K562 (cell line): ENCODE data around the gene CARMIL1. TPM values are rescaled to one million over a fixed set of nuclear protein-coding genes. Genes with fewer than 3 reads are reported as not detected.

ENCODE experiments used
- ASH1L ChIP-seq: fragments of 450-650 bp; IDR thresholded peaks from 2 replicates; pipeline ENCODE4 v1.6.1; 2018; ENCODE audit warnings: borderline replicate concordance, mild to moderate bottlenecking, low read depth; ENCODE audit not compliant: partially characterized antibody
- CBFA2T3 ChIP-seq: fragments of 450-650 bp; IDR thresholded peaks from 2 replicates; pipeline ENCODE4 v1.6.1; 2017
- CC2D1A ChIP-seq: fragments of 450-650 bp; IDR thresholded peaks from 2 replicates; pipeline ENCODE4 v1.6.1; 2017; ENCODE audit warnings: mild to moderate bottlenecking
- EP300 ChIP-seq: IDR thresholded peaks from 2 replicates; pipeline ENCODE4 v1.6.1; 2012; ENCODE audit warnings: low read length, improper control_type of control experiment
- GTF2F1 ChIP-seq: IDR thresholded peaks from 2 replicates; pipeline ENCODE4 v1.6.1; 2011; ENCODE audit warnings: low read depth, low read length, improper control_type of control experiment
- HNRNPUL1 ChIP-seq: fragments of 200-400 bp; formaldehyde crosslinking; IDR thresholded peaks from 2 replicates; pipeline ENCODE4 v1.6.1; 2017; ENCODE audit warnings: low read length
- MAFK ChIP-seq: IDR thresholded peaks from 2 replicates; pipeline ENCODE4 v1.6.1; 2011; ENCODE audit warnings: low read length, improper control_type of control experiment
- MAZ ChIP-seq, 2 experiments: fragments of 450-650 bp in 1 of 2; sonication (generic) in 1 of 2; formaldehyde crosslinking; IDR thresholded peaks in 1 of 2; conservative IDR thresholded peaks in 1 of 2; 2 replicates each; pipeline versions ENCODE4 v1.4.0 to v1.5.0; 2020; ENCODE audit warnings: mild to moderate bottlenecking in 1 of 2, missing genetic modification reagents in 1 of 2
- NCOA2 ChIP-seq, 2 experiments: fragments of 450-650 bp; IDR thresholded peaks; 2 replicates each; pipeline ENCODE4 v1.6.1; 2018; ENCODE audit warnings: mild to moderate bottlenecking in 2 of 2, moderate library complexity in 1 of 2; ENCODE audit not compliant: partially characterized antibody in 2 of 2
- NFATC3 ChIP-seq: fragments of 450-650 bp; IDR thresholded peaks from 2 replicates; pipeline ENCODE4 v1.6.1; 2017; ENCODE audit warnings: mild to moderate bottlenecking
- PHF20 ChIP-seq: fragments of 450-650 bp; IDR thresholded peaks from 2 replicates; pipeline ENCODE4 v1.6.1; 2018; ENCODE audit not compliant: partially characterized antibody
- POLR2G ChIP-seq: fragments of 200-400 bp; formaldehyde crosslinking; IDR thresholded peaks from 2 replicates; pipeline ENCODE4 v1.6.1; 2017; ENCODE audit warnings: low read depth, mild to moderate bottlenecking, antibody characterized with exemption, low read length, moderate library complexity
- RBM39 ChIP-seq: fragments of 200-400 bp; formaldehyde crosslinking; optimal IDR thresholded peaks from 2 replicates; pipeline ENCODE3; 2018; ENCODE audit warnings: low read depth, low read length
- SMARCC2 ChIP-seq: fragments of 450-650 bp; IDR thresholded peaks from 2 replicates; pipeline ENCODE4 v1.6.1; 2017; ENCODE audit warnings: antibody characterized with exemption, moderate library complexity, mild to moderate bottlenecking, low read depth
- TEAD4 ChIP-seq, 2 experiments: sonication (generic) in 1 of 2; formaldehyde crosslinking in 1 of 2; IDR thresholded peaks; 2 replicates each; pipeline versions ENCODE4 v1.6.1 to v1.8.0; 2012 to 2022; ENCODE audit warnings: borderline replicate concordance in 1 of 2, inconsistent platforms in 1 of 2, low read length in 1 of 2, mild to moderate bottlenecking in 1 of 2, missing genetic modification reagents in 1 of 2
- TFAM ChIP-seq: fragments of 250-450 bp; sonication (Bioruptor Pico); conservative IDR thresholded peaks from 2 replicates; pipeline ENCODE4 v1.5.0; 2021; ENCODE audit warnings: mild to moderate bottlenecking, moderate library complexity
- ZNF324 ChIP-seq: fragments of 250-450 bp; sonication (Bioruptor Pico); IDR thresholded peaks from 2 replicates; pipeline ENCODE4 v1.4.0; 2020; ENCODE audit warnings: mild to moderate bottlenecking
- ZSCAN29 ChIP-seq: fragments of 450-650 bp; IDR thresholded peaks from 2 replicates; pipeline ENCODE4 v1.6.1; 2017
- polyA plus RNA-seq, 8 experiments: library from polyadenylated mRNA; depleted of rRNA in 4 of 8; stranded (reverse) in 5 of 8; unstranded in 3 of 8; fragments of >200 nt; fragmentation: Nextera tagmentation in 2 of 8; fragmentation: Illumina TruSeq in 1 of 8; extraction: Ambion mirVana in 2 of 8; extraction: Trizol in 1 of 8; gene quantifications; 2 replicates each; pipeline versions ENCODE4 v1.2.1 to v1.2.3, GENCODE V29; 2011 to 2014; ENCODE audit warnings: inconsistent platforms in 1 of 8, missing spikeins in 1 of 8
- total RNA-seq, 7 experiments: library from RNA; depleted of rRNA in 6 of 7; stranded (reverse); fragments of >200 nt in 6 of 7; fragmentation: Illumina TruSeq in 2 of 7; extraction: Trizol in 2 of 7; gene quantifications; 2 replicates each; pipeline versions ENCODE4 v1.2.1 to v1.2.3, GENCODE V29; 2011 to 2021; ENCODE audit warnings: low replicate concordance in 1 of 7
- TF ChIP-seq, protein P1 (sequence below): fragments of 450-650 bp; formaldehyde crosslinking; IDR thresholded peaks from 2 replicates; pipeline ENCODE4 v1.4.0; 2020; ENCODE audit warnings: mild to moderate bottlenecking, moderate library complexity
- TF ChIP-seq, protein P2 (sequence below): sonication (generic); formaldehyde crosslinking; IDR thresholded peaks from 2 replicates; pipeline ENCODE4 v1.8.0; 2023; ENCODE audit warnings: missing genetic modification reagents, mild to moderate bottlenecking, borderline replicate concordance
- TF ChIP-seq, protein P3 (sequence below): fragments of 250-450 bp; sonication (Bioruptor Pico); IDR thresholded peaks from 2 replicates; pipeline ENCODE4 v1.5.1; 2021; ENCODE audit warnings: mild to moderate bottlenecking

CARMIL1 gene
- total and polyA plus RNA-seq, 9 of the 15 experiments (the other 6 are each of a cell fraction or from before 2014, with no cell fraction given): 0.04 to 0.32 (median 0.10) TPM; not detected in 1

DNA sequence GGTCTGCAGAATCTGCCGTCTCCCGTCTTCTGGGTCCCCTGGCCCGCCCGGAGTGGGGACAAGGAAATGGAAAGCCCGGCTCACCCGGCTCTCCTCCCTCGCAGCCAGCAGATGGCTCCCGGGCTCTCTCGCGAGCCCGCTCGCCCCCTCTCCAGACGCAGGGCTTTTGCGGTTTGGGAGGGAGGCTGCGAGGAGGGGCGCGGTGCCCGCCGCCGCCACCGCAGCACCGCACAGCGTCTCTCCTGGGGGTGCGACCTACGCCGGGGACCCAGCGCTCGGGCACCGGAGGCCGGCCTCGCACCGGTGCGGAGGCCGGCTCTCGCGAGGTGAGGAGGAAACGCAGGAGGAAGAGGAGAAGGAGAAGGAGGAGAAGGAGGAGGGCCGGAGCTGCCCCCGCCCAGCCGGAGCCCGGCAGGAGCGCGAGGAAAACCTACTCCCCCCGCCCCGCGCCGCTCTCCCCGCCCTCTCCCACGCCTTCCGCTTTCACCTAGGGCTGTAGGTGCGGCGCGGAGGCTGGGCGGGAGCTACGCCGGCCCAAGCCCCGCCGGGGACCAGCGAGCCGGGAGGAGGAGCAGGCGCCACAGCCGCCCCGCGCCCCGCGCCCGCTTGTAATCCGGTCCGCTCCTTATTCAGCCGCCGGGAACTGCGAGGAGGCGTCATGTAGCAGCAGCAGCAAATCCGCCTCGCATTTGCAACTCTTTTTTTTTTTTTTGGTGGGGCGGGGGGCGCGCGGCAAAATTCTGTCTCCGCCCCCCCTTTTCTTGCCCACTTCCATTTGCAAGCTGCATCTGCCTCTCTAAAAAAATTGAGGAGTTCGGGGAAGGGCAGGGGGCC, at the start of gene CARMIL1 (continued):
- TF ChIP-seq SMARCC2 (no peak), NCOA2 (IDR thresholded peaks at IDR 0.05; ENCODE audit: partially characterized antibody in 2 of 2) (no peak), CBFA2T3 (no peak), RBM39 (no peak), TFAM (CRISPR knock-in tag) (no peak), ASH1L (no peak), ZSCAN29 (no peak), GTF2F1 (no peak), PHF20 (peak; percentile 26), HNRNPUL1 (no peak), MAFK (no peak), TEAD4 (IDR thresholded peaks at IDR 0.05; ENCODE audit: low read length) (no peak), TEAD4 (CRISPR knock-in tag; IDR thresholded peaks at IDR 0.05; ENCODE audit: borderline replicate concordance) (no peak), POLR2G (peak; percentile 67), ZNF324 (CRISPR knock-in tag) (no peak), NFATC3 (no peak), EP300 (no peak), MAZ (CRISPR knock-in tag; conservative IDR thresholded peaks at IDR 0.05 in 1 of 2, IDR thresholded peaks at IDR 0.05 in 1 of 2) (peak; percentile 93 to 96), CC2D1A (0 out of 2 replicates have a peak, but pooled peaks have one; percentile 11)
- TF ChIP-seq, protein P1, sequence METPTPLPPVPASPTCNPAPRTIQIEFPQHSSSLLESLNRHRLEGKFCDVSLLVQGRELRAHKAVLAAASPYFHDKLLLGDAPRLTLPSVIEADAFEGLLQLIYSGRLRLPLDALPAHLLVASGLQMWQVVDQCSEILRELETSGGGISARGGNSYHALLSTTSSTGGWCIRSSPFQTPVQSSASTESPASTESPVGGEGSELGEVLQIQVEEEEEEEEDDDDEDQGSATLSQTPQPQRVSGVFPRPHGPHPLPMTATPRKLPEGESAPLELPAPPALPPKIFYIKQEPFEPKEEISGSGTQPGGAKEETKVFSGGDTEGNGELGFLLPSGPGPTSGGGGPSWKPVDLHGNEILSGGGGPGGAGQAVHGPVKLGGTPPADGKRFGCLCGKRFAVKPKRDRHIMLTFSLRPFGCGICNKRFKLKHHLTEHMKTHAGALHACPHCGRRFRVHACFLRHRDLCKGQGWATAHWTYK: no peak
- TF ChIP-seq, protein P2, sequence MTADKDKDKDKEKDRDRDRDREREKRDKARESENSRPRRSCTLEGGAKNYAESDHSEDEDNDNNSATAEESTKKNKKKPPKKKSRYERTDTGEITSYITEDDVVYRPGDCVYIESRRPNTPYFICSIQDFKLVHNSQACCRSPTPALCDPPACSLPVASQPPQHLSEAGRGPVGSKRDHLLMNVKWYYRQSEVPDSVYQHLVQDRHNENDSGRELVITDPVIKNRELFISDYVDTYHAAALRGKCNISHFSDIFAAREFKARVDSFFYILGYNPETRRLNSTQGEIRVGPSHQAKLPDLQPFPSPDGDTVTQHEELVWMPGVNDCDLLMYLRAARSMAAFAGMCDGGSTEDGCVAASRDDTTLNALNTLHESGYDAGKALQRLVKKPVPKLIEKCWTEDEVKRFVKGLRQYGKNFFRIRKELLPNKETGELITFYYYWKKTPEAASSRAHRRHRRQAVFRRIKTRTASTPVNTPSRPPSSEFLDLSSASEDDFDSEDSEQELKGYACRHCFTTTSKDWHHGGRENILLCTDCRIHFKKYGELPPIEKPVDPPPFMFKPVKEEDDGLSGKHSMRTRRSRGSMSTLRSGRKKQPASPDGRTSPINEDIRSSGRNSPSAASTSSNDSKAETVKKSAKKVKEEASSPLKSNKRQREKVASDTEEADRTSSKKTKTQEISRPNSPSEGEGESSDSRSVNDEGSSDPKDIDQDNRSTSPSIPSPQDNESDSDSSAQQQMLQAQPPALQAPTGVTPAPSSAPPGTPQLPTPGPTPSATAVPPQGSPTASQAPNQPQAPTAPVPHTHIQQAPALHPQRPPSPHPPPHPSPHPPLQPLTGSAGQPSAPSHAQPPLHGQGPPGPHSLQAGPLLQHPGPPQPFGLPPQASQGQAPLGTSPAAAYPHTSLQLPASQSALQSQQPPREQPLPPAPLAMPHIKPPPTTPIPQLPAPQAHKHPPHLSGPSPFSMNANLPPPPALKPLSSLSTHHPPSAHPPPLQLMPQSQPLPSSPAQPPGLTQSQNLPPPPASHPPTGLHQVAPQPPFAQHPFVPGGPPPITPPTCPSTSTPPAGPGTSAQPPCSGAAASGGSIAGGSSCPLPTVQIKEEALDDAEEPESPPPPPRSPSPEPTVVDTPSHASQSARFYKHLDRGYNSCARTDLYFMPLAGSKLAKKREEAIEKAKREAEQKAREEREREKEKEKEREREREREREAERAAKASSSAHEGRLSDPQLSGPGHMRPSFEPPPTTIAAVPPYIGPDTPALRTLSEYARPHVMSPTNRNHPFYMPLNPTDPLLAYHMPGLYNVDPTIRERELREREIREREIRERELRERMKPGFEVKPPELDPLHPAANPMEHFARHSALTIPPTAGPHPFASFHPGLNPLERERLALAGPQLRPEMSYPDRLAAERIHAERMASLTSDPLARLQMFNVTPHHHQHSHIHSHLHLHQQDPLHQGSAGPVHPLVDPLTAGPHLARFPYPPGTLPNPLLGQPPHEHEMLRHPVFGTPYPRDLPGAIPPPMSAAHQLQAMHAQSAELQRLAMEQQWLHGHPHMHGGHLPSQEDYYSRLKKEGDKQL: no peak
- TF ChIP-seq, protein P3, sequence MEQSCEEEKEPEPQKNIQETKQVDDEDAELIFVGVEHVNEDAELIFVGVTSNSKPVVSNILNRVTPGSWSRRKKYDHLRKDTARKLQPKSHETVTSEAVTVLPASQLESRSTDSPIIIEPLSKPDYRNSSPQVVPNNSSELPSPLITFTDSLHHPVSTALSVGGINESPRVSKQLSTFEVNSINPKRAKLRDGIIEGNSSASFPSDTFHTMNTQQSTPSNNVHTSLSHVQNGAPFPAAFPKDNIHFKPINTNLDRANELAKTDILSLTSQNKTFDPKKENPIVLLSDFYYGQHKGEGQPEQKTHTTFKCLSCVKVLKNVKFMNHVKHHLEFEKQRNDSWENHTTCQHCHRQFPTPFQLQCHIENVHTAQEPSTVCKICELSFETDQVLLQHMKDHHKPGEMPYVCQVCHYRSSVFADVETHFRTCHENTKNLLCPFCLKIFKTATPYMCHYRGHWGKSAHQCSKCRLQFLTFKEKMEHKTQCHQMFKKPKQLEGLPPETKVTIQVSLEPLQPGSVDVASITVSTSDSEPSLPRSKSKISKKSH (CRISPR knock-in tag): no peak
